ENCODE measurements around the gene ZCCHC4.
A peak's percentile ranks its signal among the peaks of the same experiment; 100 is the strongest.

The ZCCHC4 gene

GRCh38 chr4:25377572-25378436 lies 65.2 kb downstream of the ZCCHC4 start:
- no peak for DNase-seq (ENCODE audit: low read depth)

DNA sequence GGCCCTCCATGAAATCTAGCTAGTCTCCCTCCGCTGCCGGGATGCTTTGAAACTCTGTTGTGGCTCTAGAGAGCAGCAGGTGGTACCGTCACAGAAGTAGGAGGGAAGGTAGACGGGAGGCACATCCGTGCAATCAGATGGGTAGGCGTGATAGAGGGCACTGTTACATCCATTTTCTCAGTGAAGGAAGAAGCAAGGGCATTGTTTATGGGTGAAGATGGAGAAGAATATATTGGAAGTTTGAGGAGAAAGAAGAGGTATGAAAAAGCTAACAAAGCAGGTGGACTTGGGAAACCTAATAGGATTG lies 65.8 kb downstream of the ZCCHC4 start:
- no peak for DNase-seq (ENCODE audit: low read depth)

- no peak for DNase-seq (ENCODE audit: low read depth)
These were observed 67.0 kb downstream of the ZCCHC4 start for GRCh38 chr4:25379591-25379990.

- no peak for DNase-seq (ENCODE audit: low read depth)
These were observed 71.1 kb downstream of the ZCCHC4 start for GRCh38 chr4:25383647-25384046.

DNA sequence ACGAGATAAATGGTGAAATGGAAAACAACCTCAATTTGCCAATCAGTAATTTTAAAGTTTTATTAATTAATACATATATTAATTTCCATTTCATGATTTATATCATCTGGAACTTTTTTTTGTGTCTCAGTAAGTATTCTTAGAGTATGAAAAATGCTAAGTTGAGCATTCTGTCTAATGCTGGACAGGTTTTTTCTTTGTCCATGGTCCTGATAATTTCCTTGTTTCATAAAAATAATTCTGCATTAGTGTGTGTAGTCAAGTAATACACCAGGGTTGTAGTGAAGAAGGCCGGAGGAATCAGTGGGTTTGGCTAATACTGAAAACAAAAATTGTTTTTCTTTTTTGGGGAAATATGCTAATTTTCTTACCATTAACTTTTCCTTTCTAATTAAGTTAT lies 74.4 kb downstream of the ZCCHC4 start:
- DNase-seq (ENCODE audit: low read depth): no peak

DNA sequence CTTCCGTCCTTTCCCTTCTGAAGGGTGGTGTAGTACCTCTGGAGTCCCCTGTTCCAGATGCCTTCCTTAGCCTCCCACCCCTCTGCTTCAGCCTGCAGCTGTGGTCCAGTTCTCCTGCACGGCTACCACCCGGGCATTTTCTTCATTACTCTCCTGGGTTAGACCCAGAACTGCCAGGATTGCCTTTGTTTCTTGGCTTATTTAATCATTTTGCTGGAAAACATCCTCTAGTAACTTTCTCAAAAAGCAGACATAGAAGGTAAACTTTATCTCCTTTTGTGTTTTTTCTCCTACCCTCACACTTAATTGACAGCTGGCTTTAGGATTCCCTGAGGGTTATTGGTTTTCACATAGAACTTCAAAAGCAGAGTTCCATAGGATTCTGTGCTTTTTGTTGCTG lies 84.7 kb downstream of the ZCCHC4 start:
- DNase-seq (ENCODE audit: low read depth): no peak

- DNase-seq (ENCODE audit: low read depth): no peak
These were observed 86.9 kb downstream of the ZCCHC4 start for GRCh38 chr4:25399510-25399909.

GRCh38 chr4:25401066-25401465 lies 88.5 kb downstream of the ZCCHC4 start:
- DNase-seq (ENCODE audit: low read depth): no peak

DNA sequence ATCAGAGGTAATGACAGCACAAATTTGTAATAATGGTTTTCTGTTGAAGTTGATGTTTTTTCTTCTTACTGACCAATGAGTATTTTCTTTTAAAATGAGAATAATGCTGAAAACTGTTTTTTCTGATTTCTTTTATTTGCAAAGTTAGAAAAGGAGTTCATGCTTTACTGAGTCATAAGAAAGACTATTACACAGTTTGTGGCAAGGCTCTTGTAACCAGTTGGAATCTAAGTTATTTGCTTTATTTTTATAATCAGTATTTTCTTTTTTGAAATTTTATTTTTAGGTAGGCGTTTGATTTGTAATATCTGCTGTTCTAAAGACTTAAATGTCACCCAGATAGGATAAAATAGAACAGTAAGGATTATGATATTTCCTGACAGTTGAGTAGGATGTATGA lies 89.9 kb downstream of the ZCCHC4 start:
- no peak for DNase-seq (ENCODE audit: low read depth)

GRCh38 chr4:25403699-25404098 lies 91.1 kb downstream of the ZCCHC4 start:
- no peak for DNase-seq (ENCODE audit: low read depth)

- DNase-seq (ENCODE audit: low read depth): no peak
These were observed 92.9 kb downstream of the ZCCHC4 start for GRCh38 chr4:25405453-25405852.

- peak; percentile 14 for DNase-seq (ENCODE audit: low read depth)
These were observed 93.6 kb downstream of the ZCCHC4 start for GRCh38 chr4:25406081-25406692.

DNA sequence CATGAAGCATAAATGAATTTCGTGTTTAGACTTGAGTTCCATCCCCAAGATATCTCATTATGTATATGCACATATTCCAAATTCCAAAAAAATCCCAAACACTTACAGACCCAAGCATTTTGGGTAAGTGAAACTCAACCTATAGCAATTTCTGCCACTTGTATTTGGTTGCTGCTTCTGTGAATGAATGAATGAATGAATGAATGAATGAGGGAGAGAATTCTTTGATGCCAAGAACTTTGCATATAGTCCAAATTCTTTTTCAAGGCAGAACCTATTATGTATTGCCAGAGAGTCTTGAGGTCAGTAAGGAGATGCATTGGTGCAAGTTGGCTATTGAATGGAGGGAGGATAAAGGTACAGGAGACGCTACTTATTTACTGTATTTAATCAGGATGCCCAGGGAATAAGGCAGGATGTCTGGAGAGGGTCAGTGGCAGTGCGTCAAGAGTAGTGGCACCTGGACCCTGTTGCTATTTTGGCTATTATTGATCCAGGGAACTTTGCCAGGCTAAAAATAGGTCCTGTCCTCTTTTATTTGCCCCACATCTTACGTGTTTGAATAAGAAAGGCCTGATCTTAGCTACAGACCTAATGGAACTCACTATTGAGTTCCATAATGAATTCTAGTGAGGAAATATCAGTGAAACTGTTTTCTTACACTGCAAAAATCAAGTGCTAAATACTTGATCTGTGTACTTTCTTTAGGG lies 98.4 kb downstream of the ZCCHC4 start:
- no peak for DNase-seq (ENCODE audit: low read depth)

GRCh38 chr4:25413261-25413660 lies 100.7 kb downstream of the ZCCHC4 start:
- DNase-seq (ENCODE audit: low read depth): no peak

- DNase-seq (ENCODE audit: low read depth): no peak
These were observed 104.4 kb downstream of the ZCCHC4 start for GRCh38 chr4:25417014-25417413.
